Measurements from ENCODE around the gene TAF10. TPM values are rescaled to one million over a fixed set of nuclear protein-coding genes. Genes with fewer than 3 reads are reported as not detected.

TAF10 gene
- total and polyA plus RNA-seq, 4 experiments from 2014 or later: 116 to 367 (median 145) TPM

- CTCF ChIA-PET (ENCODE audit: partially characterized antibody): no interaction called here
- Mint-ChIP-seq H3K27ac (no peak overlapping the region), H3K27me3 (no peaks in the 10 kb centered on the region), H3K4me3 (no peak overlapping the region), H3K36me3 (peaks cover 13 to 20% of the 10 kb centered on the region in 2 donors), H3K4me1 (peaks cover 0 to 4% (median 0%) of the 10 kb centered on the region in 4 donors), H3K9me3 (no peaks in the 10 kb centered on the region)
- no peak for DNase-seq
- Histone ChIP-seq H3K4me3 (ENCODE audit: low read length in 2 of 2) (no peak overlapping the region), H3K27ac (ENCODE audit: low read depth, low read length) (no peak overlapping the region), H3K27me3 (ENCODE audit: insufficient read depth, low read length) (no peaks in the 10 kb centered on the region), H3K9me3 (ENCODE audit: control insufficient read depth in 1 of 2, low read length in 2 of 2) (no peaks in the 10 kb centered on the region), H3K4me1 (ENCODE audit: insufficient read depth, low read length) (no peaks in the 10 kb centered on the region), H3K36me3 (ENCODE audit: insufficient read depth, low read length) (peaks cover 3% of the 10 kb centered on the region)
- POLR2A ChIA-PET (ENCODE audit: partially characterized antibody): no interaction called here
- intact Hi-C loops (cut with micrococcal nuclease): no loop called here
Measured at GRCh38 chr11:6567371-6567745, 44.7 kb downstream of the TAF10 start.

- peaks cover 10 to 19% of the 10 kb centered on the region in 2 donors for H3K36me3 Mint-ChIP-seq
- CTCF ChIA-PET (ENCODE audit: partially characterized antibody): interaction anchor here (1.3 kb wide), 1 partner anchor 36 kb away, joined by 3 read pairs; no protein-coding TSS in a partner anchor
- Histone ChIP-seq H3K4me3 (ENCODE audit: low read length in 2 of 2) (no peak overlapping the region), H3K27ac (ENCODE audit: low read depth, low read length) (no peak overlapping the region), H3K27me3 (ENCODE audit: insufficient read depth, low read length) (no peaks in the 10 kb centered on the region), H3K4me1 (ENCODE audit: insufficient read depth, low read length) (no peaks in the 10 kb centered on the region), H3K9me3 (ENCODE audit: control insufficient read depth in 1 of 2, low read length in 2 of 2) (no peaks in the 10 kb centered on the region), H3K36me3 (ENCODE audit: insufficient read depth, low read length) (peaks cover 3% of the 10 kb centered on the region)
- no peaks in the 10 kb centered on the region for H3K27me3 Mint-ChIP-seq
- POLR2A ChIA-PET (ENCODE audit: partially characterized antibody): no interaction called here
- peaks cover 0 to 4% (median 0%) of the 10 kb centered on the region in 4 donors for H3K4me1 Mint-ChIP-seq
- intact Hi-C loops (cut with micrococcal nuclease): no loop called here
- H3K9me3 Mint-ChIP-seq: no peaks in the 10 kb centered on the region
- DNase-seq: no peak
- no peak overlapping the region for H3K4me3 Mint-ChIP-seq
- H3K27ac Mint-ChIP-seq: peak overlapping the region in 2 of 7 donors; percentile 22 to 32
Measured at GRCh38 chr11:6566704-6567370, 45.2 kb downstream of the TAF10 start.

GRCh38 chr11:6565988-6566703, 45.9 kb downstream of the TAF10 start:
- Histone ChIP-seq H3K9me3 (ENCODE audit: control insufficient read depth in 1 of 2, low read length in 2 of 2) (no peaks in the 10 kb centered on the region), H3K4me3 (ENCODE audit: low read length in 2 of 2) (no peak overlapping the region), H3K27me3 (ENCODE audit: insufficient read depth, low read length) (no peaks in the 10 kb centered on the region), H3K36me3 (ENCODE audit: insufficient read depth, low read length) (peaks cover 3% of the 10 kb centered on the region), H3K27ac (ENCODE audit: low read depth, low read length) (no peak overlapping the region), H3K4me1 (ENCODE audit: insufficient read depth, low read length) (no peaks in the 10 kb centered on the region)
- intact Hi-C loops (cut with micrococcal nuclease): no loop called here
- H3K27ac Mint-ChIP-seq: peak overlapping the region in 2 of 7 donors; percentile 22 to 32
- peaks cover 0 to 4% (median 0%) of the 10 kb centered on the region in 4 donors for H3K4me1 Mint-ChIP-seq
- ChIA-PET CTCF (ENCODE audit: partially characterized antibody) (interaction anchor here (1.3 kb wide), 1 partner anchor 35 kb away, joined by 3 read pairs; no protein-coding TSS in a partner anchor), POLR2A (ENCODE audit: partially characterized antibody) (interaction anchor here (0.9 kb wide), 1 partner anchor 148 kb away, joined by 3 read pairs; no protein-coding TSS in a partner anchor)
- no peaks in the 10 kb centered on the region for H3K9me3 Mint-ChIP-seq
- H3K27me3 Mint-ChIP-seq: no peaks in the 10 kb centered on the region
- H3K4me3 Mint-ChIP-seq: no peak overlapping the region
- H3K36me3 Mint-ChIP-seq: peaks cover 11 to 19% of the 10 kb centered on the region in 2 donors
- no peak for DNase-seq

- H3K27ac Mint-ChIP-seq: peak overlapping the region in 2 of 7 donors; percentile 16 to 49
- ChIA-PET POLR2A (ENCODE audit: partially characterized antibody) (interaction anchor here (0.9 kb wide), 1 partner anchor 148 kb away, joined by 3 read pairs; no protein-coding TSS in a partner anchor), CTCF (ENCODE audit: partially characterized antibody) (interaction anchor here (1.3 kb wide), 1 partner anchor 34 kb away, joined by 3 read pairs; no protein-coding TSS in a partner anchor)
- DNase-seq: no peak
- peaks cover 0 to 4% (median 0%) of the 10 kb centered on the region in 4 donors for H3K4me1 Mint-ChIP-seq
- Histone ChIP-seq H3K27ac (ENCODE audit: low read depth, low read length) (no peak overlapping the region), H3K36me3 (ENCODE audit: insufficient read depth, low read length) (peaks cover 3% of the 10 kb centered on the region), H3K4me3 (ENCODE audit: low read length in 2 of 2) (no peak overlapping the region), H3K9me3 (ENCODE audit: control insufficient read depth in 1 of 2, low read length in 2 of 2) (no peaks in the 10 kb centered on the region), H3K4me1 (ENCODE audit: insufficient read depth, low read length) (no peaks in the 10 kb centered on the region), H3K27me3 (ENCODE audit: insufficient read depth, low read length) (no peaks in the 10 kb centered on the region)
- intact Hi-C loops (cut with micrococcal nuclease): no loop called here
- H3K36me3 Mint-ChIP-seq: peaks cover 14 to 19% of the 10 kb centered on the region in 2 donors
- H3K9me3 Mint-ChIP-seq: no peaks in the 10 kb centered on the region
- H3K27me3 Mint-ChIP-seq: no peaks in the 10 kb centered on the region
- H3K4me3 Mint-ChIP-seq: no peak overlapping the region
Measured at GRCh38 chr11:6565325-6565724, 46.7 kb downstream of the TAF10 start.

- no peak overlapping the region for H3K4me3 ChIP-seq (ENCODE audit: low read length in 2 of 2)
- peaks cover 0 to 4% (median 0%) of the 10 kb centered on the region in 4 donors for H3K4me1 Mint-ChIP-seq
- intact Hi-C loops (cut with micrococcal nuclease): no loop called here
- ChIA-PET CTCF (ENCODE audit: partially characterized antibody) (interaction anchor here (1.0 to 1.5 kb wide), 2 partner anchors 10 to 185 kb away, joined by 3 read pairs; no protein-coding TSS in a partner anchor), POLR2A (ENCODE audit: partially characterized antibody) (no interaction called here)
- peaks cover 22 to 23% of the 10 kb centered on the region in 2 donors for H3K36me3 Mint-ChIP-seq
- H3K36me3 ChIP-seq (ENCODE audit: insufficient read depth, low read length): peaks cover 3% of the 10 kb centered on the region
- H3K27me3 Mint-ChIP-seq: no peaks in the 10 kb centered on the region
- no peaks in the 10 kb centered on the region for H3K9me3 ChIP-seq (ENCODE audit: control insufficient read depth in 1 of 2, low read length in 2 of 2)
- no peaks in the 10 kb centered on the region for H3K9me3 Mint-ChIP-seq
- H3K27ac Mint-ChIP-seq: no peak overlapping the region
- no peaks in the 10 kb centered on the region for H3K4me1 ChIP-seq (ENCODE audit: insufficient read depth, low read length)
- H3K27me3 ChIP-seq (ENCODE audit: insufficient read depth, low read length): no peaks in the 10 kb centered on the region
- no peak for DNase-seq
- no peak overlapping the region for H3K4me3 Mint-ChIP-seq
- H3K27ac ChIP-seq (ENCODE audit: low read depth, low read length): no peak overlapping the region
Measured at GRCh38 chr11:6563667-6564066, 48.3 kb downstream of the TAF10 start.

- Histone ChIP-seq H3K27me3 (ENCODE audit: insufficient read depth, low read length) (no peaks in the 10 kb centered on the region), H3K4me3 (ENCODE audit: low read length in 2 of 2) (no peak overlapping the region), H3K36me3 (ENCODE audit: insufficient read depth, low read length) (peaks cover 3% of the 10 kb centered on the region), H3K9me3 (ENCODE audit: control insufficient read depth in 1 of 2, low read length in 2 of 2) (no peaks in the 10 kb centered on the region), H3K4me1 (ENCODE audit: insufficient read depth, low read length) (no peaks in the 10 kb centered on the region), H3K27ac (ENCODE audit: low read depth, low read length) (no peak overlapping the region)
- no peak for DNase-seq
- no peaks in the 10 kb centered on the region for H3K9me3 Mint-ChIP-seq
- H3K27ac Mint-ChIP-seq: no peak overlapping the region
- H3K4me1 Mint-ChIP-seq: peaks cover 0 to 4% (median 0%) of the 10 kb centered on the region in 4 donors
- H3K27me3 Mint-ChIP-seq: no peaks in the 10 kb centered on the region
- intact Hi-C loops (cut with micrococcal nuclease): no loop called here
- POLR2A ChIA-PET (ENCODE audit: partially characterized antibody): no interaction called here
- no peak overlapping the region for H3K4me3 Mint-ChIP-seq
- CTCF ChIA-PET (ENCODE audit: partially characterized antibody): interaction anchor here (0.8 to 1.5 kb wide), 3 partner anchors 9 to 185 kb away, joined by 3 to 4 read pairs (median 3); partner anchors contain the start of gene MRPL17
- H3K36me3 Mint-ChIP-seq: peaks cover 22 to 24% of the 10 kb centered on the region in 2 donors
Measured at GRCh38 chr11:6563121-6563619, 48.8 kb downstream of the TAF10 start.

GRCh38 chr11:6561288-6561687, 50.7 kb downstream of the TAF10 start:
- ChIA-PET CTCF (ENCODE audit: partially characterized antibody) (no interaction called here), POLR2A (ENCODE audit: partially characterized antibody) (no interaction called here)
- Histone ChIP-seq H3K27ac (ENCODE audit: low read depth, low read length) (no peak overlapping the region), H3K4me1 (ENCODE audit: insufficient read depth, low read length) (no peaks in the 10 kb centered on the region), H3K4me3 (ENCODE audit: low read length in 2 of 2) (no peak overlapping the region), H3K27me3 (ENCODE audit: insufficient read depth, low read length) (no peaks in the 10 kb centered on the region), H3K9me3 (ENCODE audit: control insufficient read depth in 1 of 2, low read length in 2 of 2) (no peaks in the 10 kb centered on the region), H3K36me3 (ENCODE audit: insufficient read depth, low read length) (no peaks in the 10 kb centered on the region)
- Mint-ChIP-seq H3K27ac (peak overlapping the region in 1 of 7 donors; percentile 67), H3K9me3 (no peaks in the 10 kb centered on the region), H3K36me3 (peaks cover 22 to 25% of the 10 kb centered on the region in 2 donors), H3K4me3 (no peak overlapping the region), H3K27me3 (no peaks in the 10 kb centered on the region), H3K4me1 (no peaks in the 10 kb centered on the region)
- no peak for DNase-seq
- intact Hi-C loops (cut with micrococcal nuclease): no loop called here
